GM12891 (cell line): ENCODE measurements around the gene PAK5. TPM values are rescaled to one million over a fixed set of nuclear protein-coding genes. Genes with fewer than 3 reads are reported as not detected.

ENCODE experiments used
- DNase-seq: peaks from one replicate; pipeline ENCODE4 v3.0.0; 2011; ENCODE audit warnings: low spot score; ENCODE audit not compliant: insufficient read length
- FAIRE-seq: peaks from 2 replicates; lab custom pipeline; 2011; peaks lifted over from hg19 to GRCh38; lab: Jason Lieb, UNC
- PAX5 ChIP-seq: IDR thresholded peaks from 2 replicates; pipeline ENCODE4 v1.6.1; 2011; ENCODE audit warnings: low read length, moderate library complexity, mild to moderate bottlenecking; ENCODE audit not compliant: insufficient read depth, severe bottlenecking
- POLR2A ChIP-seq: IDR thresholded peaks from 2 replicates; pipeline ENCODE4 v1.6.1; 2011; ENCODE audit warnings: low read depth, low read length, control low read depth
- POLR2AphosphoS5 ChIP-seq: IDR thresholded peaks from 2 replicates; pipeline ENCODE4 v1.6.1; 2011; ENCODE audit warnings: low read depth, low read length, control low read depth
- POU2F2 ChIP-seq: IDR thresholded peaks from 2 replicates; pipeline ENCODE4 v1.6.1; 2011; ENCODE audit warnings: low read depth, mild to moderate bottlenecking, control low read depth, low read length, moderate library complexity
- SPI1 ChIP-seq: IDR thresholded peaks from 2 replicates; pipeline ENCODE4 v1.6.1; 2011; ENCODE audit warnings: low read depth, low read length, control low read depth
- TAF1 ChIP-seq: IDR thresholded peaks from 2 replicates; pipeline ENCODE4 v1.6.1; 2011; ENCODE audit warnings: low read depth, low read length, control low read depth
- polyA plus RNA-seq: library from polyadenylated mRNA; unstranded; fragments of >200 nt; gene quantifications from one replicate; pipeline ENCODE4 v1.2.1, GENCODE V29; 2012; ENCODE audit warnings: low read depth, missing spikeins, inconsistent platforms; ENCODE audit not compliant: missing spikeins

Gene PAK5
- not detected for polyA plus RNA-seq

DNA sequence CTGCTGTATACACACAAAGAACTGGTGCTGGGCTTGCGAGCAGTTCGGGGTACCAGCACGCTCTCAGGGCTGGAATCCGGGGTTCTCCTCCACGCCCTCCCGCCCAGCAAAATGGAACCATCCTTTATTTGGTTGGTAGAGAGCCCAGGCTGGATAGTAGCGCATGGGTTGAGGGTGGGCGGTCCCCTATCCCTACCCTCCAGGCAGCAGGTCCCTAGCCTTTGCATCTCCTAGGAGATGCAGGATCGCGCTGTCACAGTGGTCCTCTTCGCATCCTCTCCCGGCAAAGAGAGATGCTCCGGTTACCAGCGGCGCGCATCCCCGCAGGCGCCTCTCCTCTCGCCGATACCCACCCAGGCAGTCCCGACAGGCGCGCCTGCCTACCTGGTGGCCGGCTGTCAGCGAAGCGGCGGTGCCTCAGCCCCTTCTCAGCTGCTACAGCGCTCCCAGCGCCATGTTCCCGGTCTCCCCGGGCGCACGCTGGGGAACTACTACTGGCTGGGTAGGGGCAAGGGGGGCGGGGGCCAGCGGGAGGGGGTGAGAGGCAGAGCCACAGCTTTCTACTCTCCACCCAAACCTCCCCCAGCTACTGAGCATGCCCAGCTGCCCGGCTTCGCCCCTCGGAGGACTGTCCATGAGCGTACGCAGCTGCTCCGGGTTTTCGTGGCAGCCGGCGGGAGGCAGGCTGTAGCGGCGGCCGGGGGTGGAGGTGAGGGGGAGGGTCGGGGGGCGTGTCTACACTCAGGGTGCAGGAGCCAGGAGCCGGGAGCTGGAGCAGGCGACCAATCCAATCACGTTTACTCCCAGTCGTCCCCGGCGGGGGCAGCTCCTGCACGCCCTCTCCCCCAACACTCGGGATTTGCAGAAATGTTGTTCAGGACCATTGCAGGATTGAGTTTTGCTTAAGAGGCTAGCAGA is at the start of gene PAK5:
PAK5 (minus strand) TSS at position 699 of the 918 bp plus-strand sequence. CDS start 194,748 bp downstream, outside the sequence.
- FAIRE-seq (no peak), DNase-seq (no peak)
- TF ChIP-seq PAX5 (no peak), TAF1 (no peak), POU2F2 (no peak)

DNA sequence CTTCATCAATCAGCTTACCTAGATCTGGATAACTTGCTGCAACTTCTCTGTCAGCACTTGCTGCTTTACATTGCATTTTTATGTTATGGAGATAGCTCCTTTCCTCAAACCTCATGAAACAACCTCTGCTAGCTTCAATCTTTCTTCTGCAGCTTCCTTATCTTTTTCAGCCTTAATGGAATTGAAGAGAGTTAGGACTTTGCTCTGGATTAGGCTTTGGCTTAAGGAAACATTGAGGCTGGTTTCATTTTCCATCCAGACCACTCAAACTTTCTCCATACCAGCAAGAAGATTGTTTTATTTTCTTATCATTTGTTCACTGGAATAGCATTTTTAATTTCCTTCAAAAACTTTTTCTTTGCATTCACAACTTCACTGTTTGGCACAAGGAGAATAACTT is 48.8 kb upstream of the PAK5 start:
- DNase-seq (no peak), FAIRE-seq (no peak)
- no peak for TF ChIP-seq PAX5
- TF ChIP-seq SPI1: no peak
- no peak for TF ChIP-seq POLR2A
- TF ChIP-seq TAF1: no peak
- no peak for TF ChIP-seq POLR2AphosphoS5
- TF ChIP-seq POU2F2: no peak

DNA sequence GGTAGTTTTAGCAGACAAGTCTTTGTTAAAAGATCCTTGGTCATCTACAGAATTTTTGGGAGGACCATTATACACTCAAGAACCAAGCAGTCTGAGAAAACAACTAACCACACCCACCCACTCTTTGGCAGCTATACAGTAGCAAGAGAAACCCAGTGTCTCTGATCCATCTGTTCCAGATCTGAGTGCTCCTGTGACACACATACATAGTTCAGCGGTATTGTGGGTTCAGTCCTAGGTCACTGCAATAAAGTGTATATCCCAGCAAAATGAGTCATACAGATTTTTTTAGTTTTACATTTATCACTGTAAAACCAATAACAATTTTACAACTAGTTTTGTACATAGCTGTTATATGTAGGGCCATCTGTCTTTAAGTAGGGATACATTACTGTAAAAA is 47.4 kb upstream of the PAK5 start:
- no peak for DNase-seq
- no peak for TF ChIP-seq PAX5
- TF ChIP-seq POLR2AphosphoS5: no peak
- no peak for TF ChIP-seq TAF1
- no peak for TF ChIP-seq POU2F2
- no peak for TF ChIP-seq SPI1
- TF ChIP-seq POLR2A: no peak
- no peak for FAIRE-seq

DNA sequence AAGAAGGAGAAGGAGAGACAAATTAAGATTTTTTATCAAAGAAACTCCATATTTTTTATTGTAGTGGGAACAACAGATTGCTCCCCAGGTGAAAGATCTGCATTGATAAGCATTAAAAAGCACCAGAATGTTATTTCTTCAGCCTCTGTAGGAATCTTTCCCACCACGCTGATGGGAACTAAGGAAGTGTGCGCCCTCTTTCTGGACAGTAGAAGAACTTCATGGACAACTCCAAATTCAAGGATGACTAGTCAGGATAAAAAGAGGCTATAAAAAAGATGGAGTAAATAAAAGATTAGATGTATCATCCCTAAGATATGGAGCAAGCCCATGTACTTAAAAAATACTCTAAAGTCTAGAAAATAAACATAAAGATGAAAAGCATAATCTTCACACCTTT is 45.8 kb upstream of the PAK5 start:
- FAIRE-seq (no peak), DNase-seq (no peak)
- TF ChIP-seq SPI1 (no peak), TAF1 (no peak), POLR2AphosphoS5 (no peak), PAX5 (no peak), POU2F2 (no peak)

DNA sequence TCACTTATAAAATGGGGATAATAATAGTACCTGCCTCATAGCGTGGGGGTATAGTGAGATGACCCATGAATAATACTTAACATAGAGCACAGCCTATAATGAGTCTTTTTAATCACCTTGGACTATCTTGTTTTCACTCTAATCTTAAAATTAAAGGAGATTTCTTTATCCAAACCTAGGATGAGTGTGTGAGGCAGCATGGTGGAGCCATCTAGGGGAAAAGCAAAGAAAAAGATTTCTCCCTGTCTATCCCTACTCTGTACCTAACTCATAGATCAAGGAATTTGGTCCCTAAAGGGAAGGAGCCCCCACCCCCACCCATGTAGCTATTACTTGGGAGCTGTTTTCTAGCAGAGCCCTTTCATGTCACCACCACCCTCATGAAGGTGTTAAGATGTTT is 45.2 kb upstream of the PAK5 start:
- DNase-seq: no peak
- no peak for FAIRE-seq
- no peak for TF ChIP-seq POLR2AphosphoS5
- no peak for TF ChIP-seq POU2F2
- no peak for TF ChIP-seq PAX5
- no peak for TF ChIP-seq POLR2A
- TF ChIP-seq SPI1: no peak
- TF ChIP-seq TAF1: no peak

DNA sequence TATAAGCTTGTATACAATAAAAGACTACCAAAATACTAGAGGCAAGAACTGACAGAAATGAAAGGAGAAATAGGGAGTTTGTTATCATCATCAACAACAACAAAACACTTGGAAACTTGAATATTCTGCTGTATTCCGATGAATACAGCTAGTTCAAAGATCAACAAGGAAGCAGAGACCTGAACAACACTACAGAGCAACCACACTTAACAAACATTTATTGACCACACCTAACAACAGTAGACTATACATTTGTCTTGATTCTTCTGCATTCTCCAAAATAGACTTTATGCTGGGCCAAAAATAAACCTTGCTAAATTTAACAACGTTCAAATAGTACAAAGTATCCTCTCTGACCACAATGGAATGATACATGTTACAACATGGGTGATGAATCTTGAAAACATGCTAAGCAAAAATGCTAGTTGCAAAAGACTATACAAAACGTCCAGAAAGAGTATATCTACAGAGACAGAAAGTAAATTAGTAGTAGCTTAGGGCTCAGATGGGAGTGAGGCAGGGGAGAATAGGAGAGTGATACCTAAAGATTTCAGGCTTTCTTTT is 39.1 kb upstream of the PAK5 start:
- TF ChIP-seq POLR2AphosphoS5 (no peak), SPI1 (no peak), TAF1 (no peak), POU2F2 (no peak), POLR2A (no peak), PAX5 (no peak)
- no peak for FAIRE-seq
- DNase-seq: no peak

DNA sequence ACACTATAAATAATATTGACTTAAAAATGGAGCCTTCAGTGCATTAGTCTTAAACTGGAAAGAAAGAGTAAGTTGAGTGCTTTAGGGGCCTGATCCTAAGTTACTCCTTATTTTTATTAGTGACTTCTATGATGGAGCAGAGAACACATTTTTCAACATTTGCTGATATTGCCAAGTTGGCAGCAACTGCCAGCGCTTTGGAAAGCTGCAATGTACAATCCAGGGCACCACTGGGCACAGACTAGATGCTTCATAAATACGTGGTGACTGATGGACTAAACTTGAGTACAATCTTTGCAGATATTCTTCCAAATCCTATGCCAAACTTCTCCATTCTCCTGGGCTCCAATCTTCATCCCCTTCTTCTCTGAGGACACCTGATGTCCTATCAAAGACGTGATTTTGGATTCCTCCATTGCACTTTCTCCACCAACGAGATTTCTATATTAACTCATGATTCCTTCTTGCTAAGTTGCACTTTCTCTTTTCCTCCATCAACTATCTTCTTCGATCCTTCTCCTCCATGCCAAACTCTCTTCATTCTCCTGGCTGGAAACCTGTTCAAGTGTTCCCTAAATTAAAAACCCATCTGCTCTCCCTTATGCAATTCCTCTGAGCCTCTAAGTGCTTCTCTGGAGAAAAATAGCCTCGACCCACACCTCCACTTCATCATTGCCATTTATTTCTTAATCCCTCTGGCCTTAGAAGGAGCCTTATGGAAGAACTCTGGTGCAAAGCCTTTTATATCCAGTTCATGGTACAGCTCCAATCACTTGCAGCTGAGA is 28.5 kb upstream of the PAK5 start:
- DNase-seq: no peak
- FAIRE-seq: no peak
- TF ChIP-seq SPI1 (no peak), PAX5 (no peak), POU2F2 (no peak)

DNA sequence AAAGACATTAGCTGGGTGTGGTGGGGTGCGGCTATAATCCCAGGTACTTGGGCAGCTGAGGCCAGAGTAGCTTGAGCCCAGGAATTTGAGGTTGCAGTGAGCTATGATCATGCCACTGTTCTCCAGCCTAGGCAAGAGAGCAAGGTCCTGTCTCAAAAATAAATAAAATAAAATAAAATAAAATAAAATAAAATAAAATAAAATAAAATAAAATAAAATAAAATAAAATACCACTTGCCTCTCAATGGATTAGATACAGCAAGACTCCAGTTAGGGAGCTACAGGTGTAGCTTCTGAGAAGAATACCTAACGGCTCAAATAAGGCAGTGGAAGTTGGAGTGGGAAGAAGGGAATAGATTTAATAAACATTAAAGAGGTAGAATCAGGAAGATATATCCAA is 13.7 kb upstream of the PAK5 start:
- no peak for DNase-seq
- no peak for TF ChIP-seq POU2F2
- no peak for TF ChIP-seq PAX5
- TF ChIP-seq POLR2AphosphoS5: no peak
- no peak for TF ChIP-seq POLR2A
- no peak for TF ChIP-seq SPI1
- FAIRE-seq: no peak

DNA sequence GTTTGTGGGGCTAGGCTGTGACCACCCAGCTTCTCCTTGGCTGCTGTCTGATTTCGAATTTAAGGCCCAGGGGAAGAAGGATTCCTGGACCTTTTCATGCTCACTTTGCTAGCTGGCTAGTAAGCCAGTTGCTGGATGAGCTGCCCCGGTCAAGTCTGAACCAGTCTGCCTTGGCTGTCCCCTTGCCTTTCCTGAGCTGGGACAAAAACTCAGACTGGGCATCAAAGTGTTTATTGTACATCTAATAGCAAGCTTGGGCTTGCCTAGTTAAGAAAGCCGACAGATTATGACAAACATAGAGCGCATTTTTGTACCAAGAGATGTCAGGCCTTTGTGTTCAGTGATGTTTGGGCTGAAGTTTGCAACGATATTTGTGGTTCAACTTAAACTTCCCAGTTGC is 750 bp upstream of the PAK5 start:
- TF ChIP-seq PAX5 (no peak), POLR2AphosphoS5 (no peak), POU2F2 (no peak), TAF1 (no peak), SPI1 (no peak), POLR2A (no peak)
- FAIRE-seq: no peak

More for the DNA sequence above, 750 bp upstream of the PAK5 start:
- DNase-seq: no peak
